HepG2 (cell line): Measurements from ENCODE around the gene PCBP2. TPM values are rescaled to one million over a fixed set of nuclear protein-coding genes. Genes with fewer than 3 reads are reported as not detected.

Experiments
- ERF ChIP-seq: IDR thresholded peaks from 2 replicates; pipeline ENCODE4 v1.6.1; 2018; ENCODE audit warnings: missing biosample characterization, missing genetic modification reagents
- FOXM1 ChIP-seq: sonication (generic); formaldehyde crosslinking; IDR thresholded peaks from 2 replicates; pipeline ENCODE4 v1.5.0; 2020; ENCODE audit warnings: missing genetic modification reagents
- GZF1 ChIP-seq: sonication (generic); formaldehyde crosslinking; IDR thresholded peaks from 2 replicates; pipeline ENCODE4 v1.5.1; 2020; ENCODE audit warnings: mild to moderate bottlenecking, missing genetic modification reagents
- HNF4G ChIP-seq, 2 experiments: sonication (generic) in 1 of 2; formaldehyde crosslinking in 1 of 2; IDR thresholded peaks; 2 replicates each; pipeline versions ENCODE4 v1.4.0 to v1.6.1; 2011 to 2020; ENCODE audit warnings: borderline replicate concordance in 2 of 2, low read depth in 2 of 2, mild to moderate bottlenecking in 2 of 2, low read length in 1 of 2, missing genetic modification reagents in 1 of 2, moderate library complexity in 1 of 2
- HOXD1 ChIP-seq: sonication (generic); formaldehyde crosslinking; IDR thresholded peaks from 2 replicates; pipeline ENCODE4 v1.5.0; 2020; ENCODE audit warnings: missing genetic modification reagents
- KDM4B ChIP-seq: sonication (generic); formaldehyde crosslinking; IDR thresholded peaks from 2 replicates; pipeline ENCODE4 v1.4.0; 2020; ENCODE audit warnings: missing genetic modification reagents
- KLF12 ChIP-seq: sonication (generic); formaldehyde crosslinking; IDR thresholded peaks from 2 replicates; pipeline ENCODE4 v1.4.0; 2020; ENCODE audit warnings: missing genetic modification reagents, borderline replicate concordance
- LCORL ChIP-seq, 2 experiments: fragments of 450-650 bp in 1 of 2; sonication (generic) in 1 of 2; formaldehyde crosslinking in 1 of 2; IDR thresholded peaks; 2 replicates each; pipeline versions ENCODE4 v1.5.0 to v1.6.1; 2017 to 2020; ENCODE audit warnings: antibody characterized with exemption in 1 of 2, missing genetic modification reagents in 1 of 2
- NFYB ChIP-seq: sonication (generic); formaldehyde crosslinking; IDR thresholded peaks from 2 replicates; pipeline ENCODE4 v1.4.0; 2020; ENCODE audit warnings: missing genetic modification reagents
- RBAK ChIP-seq: sonication (generic); formaldehyde crosslinking; IDR thresholded peaks from 2 replicates; pipeline ENCODE4 v1.5.1; 2020; ENCODE audit warnings: mild to moderate bottlenecking, missing genetic modification reagents
- RELA ChIP-seq: sonication (generic); formaldehyde crosslinking; IDR thresholded peaks from 2 replicates; pipeline ENCODE4 v1.4.0; 2020; ENCODE audit warnings: missing genetic modification reagents
- ZNF776 ChIP-seq: sonication (generic); formaldehyde crosslinking; IDR thresholded peaks from 2 replicates; pipeline ENCODE4 v1.4.0; 2020; ENCODE audit warnings: mild to moderate bottlenecking, missing genetic modification reagents
- polyA plus RNA-seq, 8 experiments: library from polyadenylated mRNA; depleted of rRNA in 3 of 8; stranded (reverse) in 7 of 8; unstranded in 1 of 8; fragments of >200 nt; fragmentation: Illumina TruSeq in 4 of 8; extraction: Trizol in 4 of 8; gene quantifications; 2 replicates each; pipeline versions ENCODE4 v1.2.1 to v1.2.3, GENCODE V29; 2011 to 2016; ENCODE audit warnings: low read depth in 4 of 8, missing spikeins in 1 of 8, mixed read lengths in 1 of 8; ENCODE audit not compliant: insufficient read depth in 1 of 8
- total RNA-seq, 5 experiments: library from RNA; depleted of rRNA; stranded (reverse); fragments of >200 nt; fragmentation: Illumina TruSeq; extraction: Trizol; gene quantifications; 2 replicates each; pipeline ENCODE4 v1.2.3, GENCODE V29; 2016; ENCODE audit warnings: low read depth in 1 of 5
- TF ChIP-seq, protein P1 (sequence below): sonication (generic); formaldehyde crosslinking; IDR thresholded peaks from 2 replicates; pipeline ENCODE4 v1.9.0; 2021; ENCODE audit warnings: mild to moderate bottlenecking, missing genetic modification reagents
- TF ChIP-seq, protein P2 (sequence below): sonication (generic); formaldehyde crosslinking; IDR thresholded peaks from 2 replicates; pipeline ENCODE4 v1.4.0; 2020; ENCODE audit warnings: missing genetic modification reagents, borderline replicate concordance
- TF ChIP-seq, protein P3 (sequence below): sonication (generic); formaldehyde crosslinking; IDR thresholded peaks from 2 replicates; pipeline ENCODE4 v1.5.0; 2020; ENCODE audit warnings: missing genetic modification reagents
- TF ChIP-seq, protein P4 (sequence below): IDR thresholded peaks from 2 replicates; pipeline ENCODE4 v1.6.1; 2012; ENCODE audit warnings: inconsistent platforms

The PCBP2 gene
- total and polyA plus RNA-seq, 2 of the 13 experiments (the other 11 are each of a cell fraction or from before 2014, with no cell fraction given): 154 to 345 TPM

DNA sequence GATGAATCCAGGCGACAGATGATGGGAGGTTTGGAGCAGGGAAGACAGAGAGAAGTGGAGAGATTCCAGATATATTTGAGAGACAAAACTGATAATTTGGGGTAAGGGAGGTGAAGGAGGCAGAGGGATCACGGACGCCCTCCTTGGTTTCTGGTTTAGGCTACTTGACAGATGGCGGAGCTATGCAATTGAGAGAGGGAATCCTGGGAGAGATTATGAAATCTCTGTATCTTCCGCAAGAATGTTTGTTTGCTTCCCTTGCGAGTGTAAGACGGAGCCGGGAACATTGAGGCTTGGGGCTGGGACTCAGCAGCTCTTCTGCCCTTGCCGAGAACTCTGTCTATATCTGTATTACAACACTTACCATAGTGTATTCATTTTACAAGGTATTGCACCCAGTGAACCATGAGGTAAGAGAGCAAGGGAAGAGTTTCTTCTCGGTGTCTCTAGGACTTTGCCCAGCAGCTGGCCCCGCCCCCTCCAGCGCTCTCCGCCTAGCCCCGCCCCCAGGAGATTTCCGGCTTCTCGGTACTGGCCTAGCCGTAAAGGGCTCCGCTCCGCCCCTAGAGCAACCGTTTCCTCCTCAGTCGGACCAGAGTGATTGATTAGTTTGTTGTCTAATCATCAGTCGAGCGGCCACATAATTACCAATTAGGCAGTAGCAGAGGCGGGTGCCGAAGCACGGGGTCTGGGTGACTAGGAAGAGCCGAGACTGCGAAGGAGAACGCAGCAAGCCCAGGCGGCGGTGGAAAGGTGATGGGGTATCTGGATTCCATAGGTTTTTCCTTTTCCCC is 10.7 kb upstream of the PCBP2 start, which contains the start of gene PRR13 (continued):
- TF ChIP-seq, protein P1, sequence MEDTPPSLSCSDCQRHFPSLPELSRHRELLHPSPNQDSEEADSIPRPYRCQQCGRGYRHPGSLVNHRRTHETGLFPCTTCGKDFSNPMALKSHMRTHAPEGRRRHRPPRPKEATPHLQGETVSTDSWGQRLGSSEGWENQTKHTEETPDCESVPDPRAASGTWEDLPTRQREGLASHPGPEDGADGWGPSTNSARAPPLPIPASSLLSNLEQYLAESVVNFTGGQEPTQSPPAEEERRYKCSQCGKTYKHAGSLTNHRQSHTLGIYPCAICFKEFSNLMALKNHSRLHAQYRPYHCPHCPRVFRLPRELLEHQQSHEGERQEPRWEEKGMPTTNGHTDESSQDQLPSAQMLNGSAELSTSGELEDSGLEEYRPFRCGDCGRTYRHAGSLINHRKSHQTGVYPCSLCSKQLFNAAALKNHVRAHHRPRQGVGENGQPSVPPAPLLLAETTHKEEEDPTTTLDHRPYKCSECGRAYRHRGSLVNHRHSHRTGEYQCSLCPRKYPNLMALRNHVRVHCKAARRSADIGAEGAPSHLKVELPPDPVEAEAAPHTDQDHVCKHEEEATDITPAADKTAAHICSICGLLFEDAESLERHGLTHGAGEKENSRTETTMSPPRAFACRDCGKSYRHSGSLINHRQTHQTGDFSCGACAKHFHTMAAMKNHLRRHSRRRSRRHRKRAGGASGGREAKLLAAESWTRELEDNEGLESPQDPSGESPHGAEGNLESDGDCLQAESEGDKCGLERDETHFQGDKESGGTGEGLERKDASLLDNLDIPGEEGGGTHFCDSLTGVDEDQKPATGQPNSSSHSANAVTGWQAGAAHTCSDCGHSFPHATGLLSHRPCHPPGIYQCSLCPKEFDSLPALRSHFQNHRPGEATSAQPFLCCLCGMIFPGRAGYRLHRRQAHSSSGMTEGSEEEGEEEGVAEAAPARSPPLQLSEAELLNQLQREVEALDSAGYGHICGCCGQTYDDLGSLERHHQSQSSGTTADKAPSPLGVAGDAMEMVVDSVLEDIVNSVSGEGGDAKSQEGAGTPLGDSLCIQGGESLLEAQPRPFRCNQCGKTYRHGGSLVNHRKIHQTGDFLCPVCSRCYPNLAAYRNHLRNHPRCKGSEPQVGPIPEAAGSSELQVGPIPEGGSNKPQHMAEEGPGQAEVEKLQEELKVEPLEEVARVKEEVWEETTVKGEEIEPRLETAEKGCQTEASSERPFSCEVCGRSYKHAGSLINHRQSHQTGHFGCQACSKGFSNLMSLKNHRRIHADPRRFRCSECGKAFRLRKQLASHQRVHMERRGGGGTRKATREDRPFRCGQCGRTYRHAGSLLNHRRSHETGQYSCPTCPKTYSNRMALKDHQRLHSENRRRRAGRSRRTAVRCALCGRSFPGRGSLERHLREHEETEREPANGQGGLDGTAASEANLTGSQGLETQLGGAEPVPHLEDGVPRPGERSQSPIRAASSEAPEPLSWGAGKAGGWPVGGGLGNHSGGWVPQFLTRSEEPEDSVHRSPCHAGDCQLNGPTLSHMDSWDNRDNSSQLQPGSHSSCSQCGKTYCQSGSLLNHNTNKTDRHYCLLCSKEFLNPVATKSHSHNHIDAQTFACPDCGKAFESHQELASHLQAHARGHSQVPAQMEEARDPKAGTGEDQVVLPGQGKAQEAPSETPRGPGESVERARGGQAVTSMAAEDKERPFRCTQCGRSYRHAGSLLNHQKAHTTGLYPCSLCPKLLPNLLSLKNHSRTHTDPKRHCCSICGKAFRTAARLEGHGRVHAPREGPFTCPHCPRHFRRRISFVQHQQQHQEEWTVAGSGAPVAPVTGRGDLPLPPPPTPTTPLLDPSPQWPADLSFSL (CRISPR knock-in tag): no peak
- TF ChIP-seq NFYB: peak; percentile 89
- TF ChIP-seq, protein P2, sequence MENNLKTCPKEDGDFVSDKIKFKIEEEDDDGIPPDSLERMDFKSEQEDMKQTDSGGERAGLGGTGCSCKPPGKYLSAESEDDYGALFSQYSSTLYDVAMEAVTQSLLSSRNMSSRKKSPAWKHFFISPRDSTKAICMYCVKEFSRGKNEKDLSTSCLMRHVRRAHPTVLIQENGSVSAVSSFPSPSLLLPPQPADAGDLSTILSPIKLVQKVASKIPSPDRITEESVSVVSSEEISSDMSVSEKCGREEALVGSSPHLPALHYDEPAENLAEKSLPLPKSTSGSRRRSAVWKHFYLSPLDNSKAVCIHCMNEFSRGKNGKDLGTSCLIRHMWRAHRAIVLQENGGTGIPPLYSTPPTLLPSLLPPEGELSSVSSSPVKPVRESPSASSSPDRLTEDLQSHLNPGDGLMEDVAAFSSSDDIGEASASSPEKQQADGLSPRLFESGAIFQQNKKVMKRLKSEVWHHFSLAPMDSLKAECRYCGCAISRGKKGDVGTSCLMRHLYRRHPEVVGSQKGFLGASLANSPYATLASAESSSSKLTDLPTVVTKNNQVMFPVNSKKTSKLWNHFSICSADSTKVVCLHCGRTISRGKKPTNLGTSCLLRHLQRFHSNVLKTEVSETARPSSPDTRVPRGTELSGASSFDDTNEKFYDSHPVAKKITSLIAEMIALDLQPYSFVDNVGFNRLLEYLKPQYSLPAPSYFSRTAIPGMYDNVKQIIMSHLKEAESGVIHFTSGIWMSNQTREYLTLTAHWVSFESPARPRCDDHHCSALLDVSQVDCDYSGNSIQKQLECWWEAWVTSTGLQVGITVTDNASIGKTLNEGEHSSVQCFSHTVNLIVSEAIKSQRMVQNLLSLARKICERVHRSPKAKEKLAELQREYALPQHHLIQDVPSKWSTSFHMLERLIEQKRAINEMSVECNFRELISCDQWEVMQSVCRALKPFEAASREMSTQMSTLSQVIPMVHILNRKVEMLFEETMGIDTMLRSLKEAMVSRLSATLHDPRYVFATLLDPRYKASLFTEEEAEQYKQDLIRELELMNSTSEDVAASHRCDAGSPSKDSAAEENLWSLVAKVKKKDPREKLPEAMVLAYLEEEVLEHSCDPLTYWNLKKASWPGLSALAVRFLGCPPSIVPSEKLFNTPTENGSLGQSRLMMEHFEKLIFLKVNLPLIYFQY: no peak
- TF ChIP-seq GZF1 (CRISPR knock-in tag): no peak
- peak; percentile 94 for TF ChIP-seq HOXD1
- no peak for TF ChIP-seq ERF (CRISPR knock-in tag)
- no peak for TF ChIP-seq KLF12 (CRISPR knock-in tag)
- TF ChIP-seq, protein P3, sequence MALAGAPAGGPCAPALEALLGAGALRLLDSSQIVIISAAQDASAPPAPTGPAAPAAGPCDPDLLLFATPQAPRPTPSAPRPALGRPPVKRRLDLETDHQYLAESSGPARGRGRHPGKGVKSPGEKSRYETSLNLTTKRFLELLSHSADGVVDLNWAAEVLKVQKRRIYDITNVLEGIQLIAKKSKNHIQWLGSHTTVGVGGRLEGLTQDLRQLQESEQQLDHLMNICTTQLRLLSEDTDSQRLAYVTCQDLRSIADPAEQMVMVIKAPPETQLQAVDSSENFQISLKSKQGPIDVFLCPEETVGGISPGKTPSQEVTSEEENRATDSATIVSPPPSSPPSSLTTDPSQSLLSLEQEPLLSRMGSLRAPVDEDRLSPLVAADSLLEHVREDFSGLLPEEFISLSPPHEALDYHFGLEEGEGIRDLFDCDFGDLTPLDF: no peak
- TF ChIP-seq FOXM1: no peak
- TF ChIP-seq HNF4G (IDR thresholded peaks at IDR 0.05; ENCODE audit: borderline replicate concordance, low read depth, low read length): peak; percentile 79
- TF ChIP-seq HNF4G (CRISPR knock-in tag; IDR thresholded peaks at IDR 0.05; ENCODE audit: borderline replicate concordance, low read depth): no peak
- TF ChIP-seq LCORL (IDR thresholded peaks at IDR 0.05): no peak
- no peak for TF ChIP-seq LCORL (CRISPR knock-in tag; IDR thresholded peaks at IDR 0.05)
- TF ChIP-seq RELA (CRISPR knock-in tag): no peak
- TF ChIP-seq, protein P4, sequence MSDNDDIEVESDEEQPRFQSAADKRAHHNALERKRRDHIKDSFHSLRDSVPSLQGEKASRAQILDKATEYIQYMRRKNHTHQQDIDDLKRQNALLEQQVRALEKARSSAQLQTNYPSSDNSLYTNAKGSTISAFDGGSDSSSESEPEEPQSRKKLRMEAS: peak; percentile 45
- TF ChIP-seq KDM4B (CRISPR knock-in tag): no peak
- TF ChIP-seq RBAK (CRISPR knock-in tag): no peak
- no peak for TF ChIP-seq ZNF776 (CRISPR knock-in tag)
